ENCODE data around the gene CSMD2.

The CSMD2 gene

GRCh38 chr1:33860671-33861070, 304.4 kb downstream of the CSMD2 start:
- H3F3A ChIP-seq (ENCODE audit: insufficient read depth), result no peaks in the 10 kb centered on the region
- H4K20me1 ChIP-seq (ENCODE audit: low read depth, low read length), result no peaks in the 10 kb centered on the region
- TF ChIP-seq CTCF (IDR thresholded peaks at IDR 0.05; ENCODE audit: insufficient read depth, low read length, poor library complexity, severe bottlenecking), result no peak
- no peak for TF ChIP-seq EZH2phosphoT487 (conservative IDR thresholded peaks at IDR 0.05; ENCODE audit: low read length)
- H2AFZ ChIP-seq (ENCODE audit: low read depth, low read length, severe bottlenecking), result no peak overlapping the region
- no peaks in the 10 kb centered on the region for H3K9me2 ChIP-seq (replicated peaks; ENCODE audit: insufficient read depth, low read length)
- no peak overlapping the region for H3K27ac ChIP-seq (ENCODE audit: low read depth, low read length)
- H3K27me3 ChIP-seq (ENCODE audit: low read length), result no peaks in the 10 kb centered on the region
- H3K36me3 ChIP-seq (ENCODE audit: low read length), result no peaks in the 10 kb centered on the region
- no peak overlapping the region for H3K9ac ChIP-seq (ENCODE audit: low read length)
- H3K4me3 ChIP-seq (ENCODE audit: insufficient read depth, low read length, poor library complexity, severe bottlenecking), result no peak overlapping the region
- H3K4me2 ChIP-seq (ENCODE audit: low read depth, low read length, poor library complexity, severe bottlenecking), result no peak overlapping the region
- H3K79me2 ChIP-seq (ENCODE audit: insufficient read depth, low read length), result no peaks in the 10 kb centered on the region
- H3K9me3 ChIP-seq (ENCODE audit: insufficient read depth, low read length), result no peaks in the 10 kb centered on the region

GRCh38 chr1:33854091-33854490, 310.9 kb downstream of the CSMD2 start:
- Histone ChIP-seq H3K79me2 (ENCODE audit: insufficient read depth, low read length) (no peaks in the 10 kb centered on the region), H3K9me3 (ENCODE audit: insufficient read depth, low read length) (no peaks in the 10 kb centered on the region), H3K4me3 (ENCODE audit: insufficient read depth, low read length, poor library complexity, severe bottlenecking) (no peak overlapping the region), H3K36me3 (ENCODE audit: low read length) (no peaks in the 10 kb centered on the region), H3F3A (ENCODE audit: insufficient read depth) (no peaks in the 10 kb centered on the region), H3K9ac (ENCODE audit: low read length) (no peak overlapping the region), H4K20me1 (ENCODE audit: low read depth, low read length) (no peaks in the 10 kb centered on the region), H3K27me3 (ENCODE audit: low read length) (no peaks in the 10 kb centered on the region), H3K27ac (ENCODE audit: low read depth, low read length) (no peak overlapping the region), H3K4me2 (ENCODE audit: low read depth, low read length, poor library complexity, severe bottlenecking) (no peak overlapping the region), H3K9me2 (replicated peaks; ENCODE audit: insufficient read depth, low read length) (no peaks in the 10 kb centered on the region), H2AFZ (ENCODE audit: low read depth, low read length, severe bottlenecking) (no peak overlapping the region)
- TF ChIP-seq EZH2phosphoT487 (conservative IDR thresholded peaks at IDR 0.05; ENCODE audit: low read length), result no peak
- TF ChIP-seq CTCF (IDR thresholded peaks at IDR 0.05; ENCODE audit: insufficient read depth, low read length, poor library complexity, severe bottlenecking), result no peak

- Histone ChIP-seq H3F3A (ENCODE audit: insufficient read depth) (no peaks in the 10 kb centered on the region), H3K4me2 (ENCODE audit: low read depth, low read length, poor library complexity, severe bottlenecking) (no peak overlapping the region), H3K9me3 (ENCODE audit: insufficient read depth, low read length) (no peaks in the 10 kb centered on the region), H4K20me1 (ENCODE audit: low read depth, low read length) (no peaks in the 10 kb centered on the region), H3K79me2 (ENCODE audit: insufficient read depth, low read length) (no peaks in the 10 kb centered on the region), H2AFZ (ENCODE audit: low read depth, low read length, severe bottlenecking) (no peak overlapping the region), H3K9ac (ENCODE audit: low read length) (no peak overlapping the region), H3K4me3 (ENCODE audit: insufficient read depth, low read length, poor library complexity, severe bottlenecking) (no peak overlapping the region), H3K9me2 (replicated peaks; ENCODE audit: insufficient read depth, low read length) (no peaks in the 10 kb centered on the region), H3K27me3 (ENCODE audit: low read length) (no peaks in the 10 kb centered on the region), H3K27ac (ENCODE audit: low read depth, low read length) (no peak overlapping the region), H3K36me3 (ENCODE audit: low read length) (no peaks in the 10 kb centered on the region)
- TF ChIP-seq EZH2phosphoT487 (conservative IDR thresholded peaks at IDR 0.05; ENCODE audit: low read length), result no peak
- TF ChIP-seq CTCF (IDR thresholded peaks at IDR 0.05; ENCODE audit: insufficient read depth, low read length, poor library complexity, severe bottlenecking), result no peak
Measured at GRCh38 chr1:33853431-33853830, 311.6 kb downstream of the CSMD2 start.
